Stomach (tissue), 4 donors: ENCODE data around the gene LMTK2.

ENCODE experiments used
- CTCF ChIP-seq, 7 experiments: fragments of 450-650 bp in 4 of 7; fragments of 200-600 bp in 3 of 7; sonication (generic) in 3 of 7; IDR thresholded peaks; one replicate each; pipeline ENCODE4 v1.5.1; 2016 to 2019; ENCODE audit warnings: antibody characterized with exemption in 7 of 7, control low read depth in 2 of 7, mild to moderate bottlenecking in 1 of 7
- EP300 ChIP-seq: sonication (generic); formaldehyde crosslinking; IDR thresholded peaks from one replicate; pipeline ENCODE4 v1.6.1; 2017; ENCODE audit warnings: antibody characterized with exemption
- POLR2A ChIP-seq, 4 donors: fragments of 450-650 bp; IDR thresholded peaks; one replicate each; pipeline ENCODE4 v1.6.1; 2016; ENCODE audit warnings: antibody characterized with exemption in 4 of 4, control low read depth in 2 of 4, mild to moderate bottlenecking in 1 of 4, moderate library complexity in 1 of 4
- POLR2AphosphoS5 ChIP-seq, 3 donors: sonication (generic); formaldehyde crosslinking; IDR thresholded peaks; one replicate each; pipeline ENCODE4 v1.6.1; 2016; ENCODE audit warnings: antibody characterized with exemption in 3 of 3

GRCh38 chr7:98085674-98086073 lies 21.0 kb upstream of the LMTK2 start:
- TF ChIP-seq CTCF (IDR thresholded peaks at IDR 0.05) (no peak), POLR2AphosphoS5 (IDR thresholded peaks at IDR 0.05) (no peak), EP300 (no peak), POLR2A (IDR thresholded peaks at IDR 0.05) (no peak)
